GM21381 (cell line): Measurements from ENCODE around the gene TAF11L14.

Source experiments
- ATAC-seq: cut with Tn5 transposase; IDR thresholded peaks from one replicate; pipeline ENCODE4 v1.9.1; 2021; ENCODE audit warnings: mild to moderate bottlenecking, moderate library complexity; ENCODE audit not compliant: unreplicated experiment

Gene TAF11L14

GRCh38 chr5:17678751-17679324, 44.6 kb downstream of the TAF11L14 start:
- no peak for ATAC-seq

GRCh38 chr5:17679597-17680203, 45.4 kb downstream of the TAF11L14 start:
- no peak for ATAC-seq

- ATAC-seq: no peak
Observed at GRCh38 chr5:17680737-17681136, 46.5 kb downstream of the TAF11L14 start.
